NT2/D1 (cell line): ENCODE measurements around the gene TINAGL1.

ENCODE experiments used
- SUZ12 ChIP-seq: IDR thresholded peaks from 2 replicates; pipeline ENCODE4 v1.6.1; 2011; ENCODE audit not compliant: insufficient read length, insufficient read depth; ENCODE audit errors: extremely low read depth
- YY1 ChIP-seq: IDR thresholded peaks from 2 replicates; pipeline ENCODE4 v1.6.1; 2011; ENCODE audit not compliant: insufficient read length, insufficient read depth

GRCh38 chr1:31580513-31580870, 4.2 kb downstream of the TINAGL1 start:
- TF ChIP-seq SUZ12 (no peak), YY1 (no peak)
